CD4-positive, alpha-beta T cell (primary cell): ENCODE measurements around the gene PICALM. TPM values are rescaled to one million over a fixed set of nuclear protein-coding genes. Genes with fewer than 3 reads are reported as not detected.
"Not testable (repeated sequence)": the region's sequence is repeated elsewhere in the genome, so short reads cannot be mapped to it uniquely, and the experiment has no call there.

ENCODE experiments used
- ATAC-seq: fragments of 200-7000 bp; cut with Tn5 transposase; one replicate; pipeline ENCODE4 v1.10.0; 2022; ENCODE audit warnings: mild to moderate bottlenecking; ENCODE audit not compliant: poor library complexity
- CTCF ChIA-PET: fragments of 350-600 bp; sonication (Branson Sonifier 250); formaldehyde crosslinking; loops from one replicate; lab custom pipeline; 2021; ENCODE audit warnings: antibody characterized with exemption, inconsistent platforms; lab: Charles Lee
- POLR2A ChIA-PET: fragments of 350-600 bp; sonication (Branson Sonifier 250); formaldehyde crosslinking; loops from one replicate; lab custom pipeline; 2021; ENCODE audit warnings: antibody characterized with exemption, inconsistent platforms; lab: Charles Lee
- DNase-seq, 14 experiments: peaks; one replicate each; pipeline ENCODE4 v3.0.0-alpha.2; 2013 to 2020; ENCODE audit warnings: mixed read lengths in 2 of 14
- H3K27ac ChIP-seq, 2 donors: one replicate each; pipeline versions ENCODE4 v1.5.1 to v1.7.0; 2013; ENCODE audit warnings: low read length in 2 of 2, low read depth in 1 of 2, mild to moderate bottlenecking in 1 of 2
- H3K27me3 ChIP-seq, 2 experiments: 1 replicate in 1 of 2; 2 replicates in 1 of 2; pipeline versions ENCODE4 v1.6.1 to v1.7.0; 2013; ENCODE audit warnings: low read length in 2 of 2, control low read depth in 1 of 2, mild to moderate bottlenecking in 1 of 2, moderate library complexity in 1 of 2; ENCODE audit not compliant: insufficient read depth in 2 of 2, control insufficient read depth in 1 of 2
- H3K36me3 ChIP-seq: one replicate; pipeline ENCODE4 v1.6.1; 2013; ENCODE audit warnings: low read length, control low read depth; ENCODE audit not compliant: insufficient read depth
- H3K4me1 ChIP-seq: one replicate; pipeline ENCODE4 v1.6.1; 2013; ENCODE audit warnings: low read length, control low read depth; ENCODE audit not compliant: insufficient read depth
- H3K4me3 ChIP-seq: one replicate; pipeline ENCODE4 v1.5.1; 2013; ENCODE audit warnings: mild to moderate bottlenecking, low read length, moderate library complexity
- H3K9me3 ChIP-seq, 2 experiments: 1 replicate in 1 of 2; 2 replicates in 1 of 2; pipeline versions ENCODE4 v1.6.1 to v1.7.0; 2013; ENCODE audit warnings: low read length in 2 of 2, mild to moderate bottlenecking in 2 of 2, control low read depth in 1 of 2, moderate library complexity in 1 of 2; ENCODE audit not compliant: control insufficient read depth in 1 of 2, insufficient read depth in 1 of 2
- H3K27ac Mint-ChIP-seq: one replicate; pipeline ENCODE4 v1.8.0; 2020; ENCODE audit warnings: mixed read lengths
- H3K27me3 Mint-ChIP-seq: one replicate; pipeline ENCODE4 v1.8.0; 2021; ENCODE audit warnings: mixed read lengths
- H3K36me3 Mint-ChIP-seq: one replicate; pipeline ENCODE4 v1.8.0; 2021; ENCODE audit warnings: low read depth, mixed read lengths
- H3K4me1 Mint-ChIP-seq: one replicate; pipeline ENCODE4 v1.8.0; 2021; ENCODE audit warnings: low read depth, mixed read lengths
- H3K4me3 Mint-ChIP-seq: one replicate; pipeline ENCODE4 v1.8.0; 2020; ENCODE audit warnings: mild to moderate bottlenecking, mixed read lengths
- H3K9me3 Mint-ChIP-seq: one replicate; pipeline ENCODE4 v1.8.0; 2020; ENCODE audit warnings: mixed read lengths
- CTCF ChIP-seq: fragments of 200-600 bp; IDR thresholded peaks from one replicate; pipeline ENCODE4 v1.8.0; 2022; ENCODE audit warnings: antibody characterized with exemption, mild to moderate bottlenecking
- intact Hi-C, 2 experiments: fragments of 100-400 bp; cut with DNase I in 1 of 2; cut with micrococcal nuclease in 1 of 2; formaldehyde crosslinking; loops; one replicate each; pipeline versions ENCODE4 v1.15.1 to v1.9.0; 2023 to 2025; cut with DNase I, micrococcal nuclease
- total RNA-seq, 174 experiments: library from RNA in 2 of 174; stranded (reverse) in 2 of 174; gene quantifications; one replicate each; pipeline ENCODE4 v1.2.3 and lab custom pipeline; 2021 to 2026

The PICALM gene
- total RNA-seq, 2 experiments from 2014 or later, result 73.3 to 77.3 TPM

- DNase-seq, result no peak
- Histone ChIP-seq H3K27ac (no peak overlapping the region), H3K36me3 (no peaks in the 10 kb centered on the region), H3K4me1 (no peaks in the 10 kb centered on the region), H3K4me3 (no peak overlapping the region), H3K9me3 (no peaks in the 10 kb centered on the region), H3K27me3 (no peaks in the 10 kb centered on the region)
- TF ChIP-seq CTCF, result no peak
- Mint-ChIP-seq H3K36me3 (no peaks in the 10 kb centered on the region), H3K27ac (no peak overlapping the region), H3K4me1 (no peaks in the 10 kb centered on the region), H3K9me3 (no peaks in the 10 kb centered on the region), H3K27me3 (peaks cover 4% of the 10 kb centered on the region), H3K4me3 (no peak overlapping the region)
- intact Hi-C loops, result no loop called here
- CTCF ChIA-PET, result no interaction called here
- POLR2A ChIA-PET, result no interaction called here
- ATAC-seq, result no peak
Measured at GRCh38 chr11:86106916-86107315, 38.0 kb upstream of the PICALM start.

- CTCF ChIA-PET, POLR2A ChIA-PET, H3K36me3 ChIP-seq, H3K4me1 ChIP-seq, H3K27me3 Mint-ChIP-seq, H3K4me3 ChIP-seq, H3K4me3 Mint-ChIP-seq, H3K9me3 Mint-ChIP-seq, H3K27me3 ChIP-seq, intact Hi-C loops, H3K27ac Mint-ChIP-seq, H3K36me3 Mint-ChIP-seq, H3K4me1 Mint-ChIP-seq, DNase-seq, H3K27ac ChIP-seq, H3K9me3 ChIP-seq, ATAC-seq: not testable (repeated sequence)
Measured at GRCh38 chr11:86106031-86106430, 37.1 kb upstream of the PICALM start.

- DNase-seq, POLR2A ChIA-PET, H3K9me3 ChIP-seq, H3K4me3 ChIP-seq, H3K36me3 ChIP-seq, H3K27me3 ChIP-seq, ATAC-seq, CTCF ChIA-PET, H3K4me3 Mint-ChIP-seq, H3K4me1 Mint-ChIP-seq, intact Hi-C loops, H3K9me3 Mint-ChIP-seq, H3K27ac ChIP-seq, H3K27me3 Mint-ChIP-seq, H3K4me1 ChIP-seq, H3K36me3 Mint-ChIP-seq, H3K27ac Mint-ChIP-seq: not testable (repeated sequence)
Measured at GRCh38 chr11:86105601-86106000, 36.7 kb upstream of the PICALM start.

GRCh38 chr11:86103808-86104207 lies 34.9 kb upstream of the PICALM start:
- no peaks in the 10 kb centered on the region for H3K27me3 ChIP-seq
- Mint-ChIP-seq H3K4me1 (no peaks in the 10 kb centered on the region), H3K27ac (no peak overlapping the region), H3K27me3 (peaks cover 6% of the 10 kb centered on the region), H3K36me3 (no peaks in the 10 kb centered on the region), H3K4me3 (no peak overlapping the region), H3K9me3 (no peaks in the 10 kb centered on the region)
- no peak overlapping the region for H3K4me3 ChIP-seq
- no peak overlapping the region for H3K27ac ChIP-seq
- intact Hi-C loops, result no loop called here
- H3K9me3 ChIP-seq, result no peaks in the 10 kb centered on the region
- TF ChIP-seq CTCF, result no peak
- no peak for ATAC-seq
- no peaks in the 10 kb centered on the region for H3K4me1 ChIP-seq
- ChIA-PET POLR2A (interaction anchor here (1.5 kb wide), 1 partner anchor 13 kb away, joined by 3 read pairs; no protein-coding TSS in a partner anchor), CTCF (interaction anchor here (1.4 kb wide), 1 partner anchor 62 kb away, joined by 6 read pairs; no protein-coding TSS in a partner anchor)
- DNase-seq, result no peak
- no peaks in the 10 kb centered on the region for H3K36me3 ChIP-seq
